GM10266 (cell line): ENCODE results near the gene PLLP.

Experiments
- DNase-seq: peaks from one replicate; pipeline ENCODE4 v3.0.0; 2012; ENCODE audit errors: extremely low spot score
- TF ChIP-seq, protein P1 (sequence below): IDR thresholded peaks from 2 replicates; pipeline ENCODE4 v1.5.1; 2012; ENCODE audit warnings: mild to moderate bottlenecking, low read depth; ENCODE audit not compliant: control insufficient read depth, insufficient read depth; ENCODE audit errors: missing control alignments

PLLP gene

DNA sequence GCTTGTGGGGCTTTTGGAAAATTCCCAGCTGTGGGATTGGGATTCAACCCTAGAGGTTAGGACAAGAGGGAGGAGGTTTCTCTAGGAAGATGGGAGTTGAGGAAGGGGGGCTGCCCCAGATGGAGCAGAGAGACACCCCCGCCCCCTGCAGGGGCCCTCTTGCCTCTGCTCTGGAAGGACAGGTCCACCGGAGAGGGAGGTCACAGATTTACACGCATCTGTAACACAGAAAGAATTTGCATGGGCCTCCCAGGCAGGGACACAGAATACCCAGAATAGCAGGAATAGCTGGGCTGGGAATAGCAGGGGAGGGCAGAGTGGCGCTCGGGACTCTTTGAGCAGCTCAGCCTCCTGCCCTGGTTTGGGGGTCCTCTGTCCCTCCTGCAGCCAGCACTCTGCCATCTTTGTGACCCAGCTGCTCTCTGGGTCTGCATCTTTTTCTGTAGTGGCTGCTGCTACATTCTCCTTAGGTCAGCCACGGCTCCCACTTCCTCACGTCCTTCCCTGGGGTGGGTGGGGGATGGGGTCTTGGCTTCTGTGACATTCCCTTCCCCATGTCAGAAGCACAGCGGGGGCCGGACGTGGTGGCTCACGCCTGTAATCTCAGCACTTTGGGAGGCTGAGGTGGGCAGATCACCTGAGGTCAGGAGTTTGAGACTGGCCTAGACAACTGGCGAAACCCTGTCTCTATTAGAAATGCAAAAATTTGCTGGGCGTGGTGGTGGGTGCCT lies 33.9 kb upstream of the PLLP start:
- no peak for DNase-seq
- TF ChIP-seq, protein P1, sequence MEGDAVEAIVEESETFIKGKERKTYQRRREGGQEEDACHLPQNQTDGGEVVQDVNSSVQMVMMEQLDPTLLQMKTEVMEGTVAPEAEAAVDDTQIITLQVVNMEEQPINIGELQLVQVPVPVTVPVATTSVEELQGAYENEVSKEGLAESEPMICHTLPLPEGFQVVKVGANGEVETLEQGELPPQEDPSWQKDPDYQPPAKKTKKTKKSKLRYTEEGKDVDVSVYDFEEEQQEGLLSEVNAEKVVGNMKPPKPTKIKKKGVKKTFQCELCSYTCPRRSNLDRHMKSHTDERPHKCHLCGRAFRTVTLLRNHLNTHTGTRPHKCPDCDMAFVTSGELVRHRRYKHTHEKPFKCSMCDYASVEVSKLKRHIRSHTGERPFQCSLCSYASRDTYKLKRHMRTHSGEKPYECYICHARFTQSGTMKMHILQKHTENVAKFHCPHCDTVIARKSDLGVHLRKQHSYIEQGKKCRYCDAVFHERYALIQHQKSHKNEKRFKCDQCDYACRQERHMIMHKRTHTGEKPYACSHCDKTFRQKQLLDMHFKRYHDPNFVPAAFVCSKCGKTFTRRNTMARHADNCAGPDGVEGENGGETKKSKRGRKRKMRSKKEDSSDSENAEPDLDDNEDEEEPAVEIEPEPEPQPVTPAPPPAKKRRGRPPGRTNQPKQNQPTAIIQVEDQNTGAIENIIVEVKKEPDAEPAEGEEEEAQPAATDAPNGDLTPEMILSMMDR: no peak

GRCh38 chr16:57316390-57317017 lies 32.0 kb upstream of the PLLP start:
- TF ChIP-seq, protein P1: no peak
- DNase-seq: no peak

DNA sequence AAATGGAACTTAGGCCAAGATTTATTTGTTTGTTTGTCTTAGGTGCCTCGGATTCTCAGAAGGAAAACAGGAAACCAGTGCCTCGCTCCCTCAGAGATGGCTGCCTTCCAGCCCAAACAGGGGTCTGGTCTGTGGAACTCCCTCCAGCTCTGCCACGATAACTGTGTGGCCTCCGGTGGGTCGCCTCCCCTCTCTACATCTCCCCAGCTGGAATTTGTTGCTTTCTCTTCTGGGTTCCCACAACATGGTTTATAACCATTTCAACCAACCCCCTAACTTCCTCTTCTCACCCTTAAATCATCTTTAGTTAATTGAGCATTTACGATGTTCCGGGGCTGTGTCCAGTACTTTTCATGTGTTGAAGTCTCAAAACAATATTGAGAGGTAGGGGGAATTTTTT lies 30.9 kb upstream of the PLLP start:
- TF ChIP-seq, protein P1: no peak
- no peak for DNase-seq

- TF ChIP-seq, protein P1: no peak
- no peak for DNase-seq
These were observed 29.8 kb upstream of the PLLP start for GRCh38 chr16:57314161-57314785.

DNA sequence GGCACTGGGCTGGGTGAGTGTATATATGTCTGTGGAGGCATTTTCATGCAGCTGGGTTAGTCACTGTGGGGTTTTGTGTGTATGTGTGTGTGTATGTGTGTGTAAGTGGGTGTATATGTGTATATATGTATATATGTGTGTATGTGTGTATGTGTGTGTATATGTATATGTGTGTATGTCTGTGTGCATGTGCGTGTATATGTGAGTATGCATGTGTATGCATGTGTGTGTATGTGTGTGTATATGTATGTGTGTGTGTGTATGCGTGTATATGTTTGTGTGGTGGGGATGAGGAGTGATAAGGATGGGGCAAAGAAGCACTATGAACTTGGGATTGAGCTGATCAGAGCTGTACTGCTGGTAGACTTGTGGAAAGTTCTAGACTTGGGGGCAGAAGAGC lies 29.0 kb upstream of the PLLP start:
- TF ChIP-seq, protein P1: no peak
- no peak for DNase-seq

DNA sequence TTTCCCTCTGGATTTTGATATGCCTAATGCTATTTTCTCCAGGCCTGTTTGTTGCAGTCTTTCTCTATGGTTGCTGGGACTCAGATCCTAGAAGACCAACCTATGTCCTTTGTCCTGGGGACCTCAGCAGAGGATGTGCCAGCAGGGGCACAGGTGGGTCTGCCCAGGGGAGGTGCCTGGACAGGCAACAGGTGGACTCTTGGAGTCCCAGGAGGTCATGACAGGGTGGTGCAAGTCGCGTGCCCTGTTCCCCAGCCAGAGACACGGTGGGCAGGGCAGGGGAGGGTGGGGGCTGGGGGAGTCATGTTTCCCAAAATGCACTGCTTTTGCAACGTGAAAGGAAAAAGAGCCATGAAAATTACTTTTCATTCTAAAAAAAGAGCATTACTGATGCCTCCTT lies 26.3 kb upstream of the PLLP start:
- DNase-seq: no peak
- TF ChIP-seq, protein P1: no peak

DNA sequence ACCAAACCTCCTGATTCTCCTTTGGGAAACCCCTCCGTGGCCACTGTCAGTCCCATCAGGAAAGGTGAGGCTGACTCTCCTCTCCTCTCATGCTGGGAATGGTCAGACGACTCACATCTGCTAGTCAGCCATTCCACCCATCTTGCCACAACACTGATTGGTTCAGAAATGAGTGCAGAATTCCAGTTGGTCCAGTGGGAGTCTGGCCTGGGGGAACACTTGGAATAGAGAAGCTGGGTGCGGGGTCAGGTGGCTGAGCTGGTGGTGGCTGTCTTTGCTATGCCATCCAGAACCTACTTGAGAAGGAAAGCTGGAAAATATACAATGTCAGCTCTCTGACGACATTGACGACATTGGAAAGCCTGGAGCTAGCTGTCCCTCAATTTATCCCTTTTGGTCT lies 23.6 kb upstream of the PLLP start:
- DNase-seq: no peak
- TF ChIP-seq, protein P1: no peak
